NT2/D1 (cell line): ENCODE measurements around the gene CYTIP.

Experiments
- SUZ12 ChIP-seq: IDR thresholded peaks from 2 replicates; pipeline ENCODE4 v1.6.1; 2011; ENCODE audit not compliant: insufficient read length, insufficient read depth; ENCODE audit errors: extremely low read depth
- ZNF274 ChIP-seq: IDR thresholded peaks from 2 replicates; pipeline ENCODE4 v1.6.1; 2011; ENCODE audit warnings: mild to moderate bottlenecking, low read depth, low read length

DNA sequence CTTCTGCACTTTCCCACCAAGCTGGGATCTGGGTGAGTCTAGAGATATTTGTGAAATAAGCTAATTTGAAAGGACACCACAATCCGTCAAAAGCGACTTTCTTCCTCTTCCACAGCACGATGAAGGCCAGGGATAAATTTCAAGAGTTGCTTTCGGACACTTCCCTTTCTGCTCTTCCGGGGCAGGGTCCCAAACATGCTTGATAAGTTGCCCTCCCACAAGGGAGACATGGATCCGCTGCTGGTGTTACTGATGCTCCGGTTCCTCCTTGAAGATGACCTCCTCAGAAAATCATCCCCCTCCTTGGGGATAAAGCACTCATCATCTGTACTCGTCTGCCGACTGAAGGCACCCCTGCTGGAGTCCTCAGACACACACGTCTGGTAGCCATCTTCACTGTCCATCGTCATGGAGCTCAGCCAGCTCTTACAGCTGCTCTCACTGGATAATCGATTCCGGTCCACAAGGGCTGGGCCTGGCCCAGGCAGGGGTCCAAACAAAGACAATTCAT lies 28.2 kb downstream of the CYTIP start:
- TF ChIP-seq ZNF274 (no peak), SUZ12 (no peak)
